Astrocyte of the cerebellum (primary cell): ENCODE measurements around the gene SLC22A13.

Experiments used
- DNase-seq: peaks from one replicate; pipeline ENCODE4 v3.0.0-alpha.2; 2011; ENCODE audit warnings: low read depth
- H3K4me3 ChIP-seq: 2 replicates; pipeline ENCODE4 v1.5.1; 2011; ENCODE audit warnings: mild to moderate bottlenecking, low read depth, low read length, moderate library complexity
- in situ Hi-C: cut with HindIII; loops from 2 replicates; pipeline ENCODE4 v1.10.0; 2017; ENCODE audit warnings: low sequenced_read_pairs
- TF ChIP-seq, protein P1 (sequence below): IDR thresholded peaks from 2 replicates; pipeline ENCODE4 v1.5.1; 2012; ENCODE audit warnings: low read length, low read depth, moderate library complexity, mild to moderate bottlenecking; ENCODE audit errors: missing control alignments

SLC22A13 gene

DNA sequence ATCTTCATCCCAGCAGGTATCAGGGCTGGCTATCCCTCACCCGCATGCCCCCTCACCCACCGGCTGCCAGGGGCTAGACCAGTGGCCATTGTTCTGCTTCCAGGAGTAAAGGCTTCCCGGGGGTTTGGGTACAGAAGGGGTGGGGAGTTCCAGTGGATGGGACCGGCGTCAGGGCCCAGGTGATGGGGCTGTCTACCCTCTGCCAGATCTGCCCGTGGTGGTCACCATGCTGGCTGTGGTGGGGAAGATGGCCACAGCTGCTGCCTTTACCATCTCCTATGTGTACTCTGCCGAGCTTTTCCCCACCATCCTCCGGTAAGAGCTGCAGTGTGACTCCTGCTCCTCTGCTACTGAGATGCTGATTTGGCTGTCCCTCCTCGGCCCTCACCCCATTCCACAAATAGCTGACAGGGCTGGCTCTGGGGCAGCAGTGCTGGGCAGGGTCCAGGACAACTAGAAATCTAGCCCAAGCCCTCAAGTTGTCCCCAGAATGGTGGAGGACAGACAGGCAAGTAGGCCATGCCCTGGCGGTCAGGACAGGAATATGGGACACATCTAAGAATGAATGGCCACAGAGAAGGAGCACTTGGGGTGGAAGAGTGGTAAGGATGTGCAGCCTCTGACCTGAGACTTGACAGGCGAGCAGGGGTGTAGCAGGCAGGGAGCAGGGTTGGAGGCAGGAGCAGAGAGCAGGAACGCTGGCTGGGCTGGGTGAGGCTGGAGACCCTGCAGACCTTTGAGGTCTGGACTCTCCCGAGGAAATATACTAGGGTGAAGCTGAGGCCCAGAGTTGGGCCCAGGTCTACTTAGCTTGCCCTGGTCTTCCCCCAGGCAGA lies 10.7 kb downstream of the SLC22A13 start:
- TF ChIP-seq, protein P1, sequence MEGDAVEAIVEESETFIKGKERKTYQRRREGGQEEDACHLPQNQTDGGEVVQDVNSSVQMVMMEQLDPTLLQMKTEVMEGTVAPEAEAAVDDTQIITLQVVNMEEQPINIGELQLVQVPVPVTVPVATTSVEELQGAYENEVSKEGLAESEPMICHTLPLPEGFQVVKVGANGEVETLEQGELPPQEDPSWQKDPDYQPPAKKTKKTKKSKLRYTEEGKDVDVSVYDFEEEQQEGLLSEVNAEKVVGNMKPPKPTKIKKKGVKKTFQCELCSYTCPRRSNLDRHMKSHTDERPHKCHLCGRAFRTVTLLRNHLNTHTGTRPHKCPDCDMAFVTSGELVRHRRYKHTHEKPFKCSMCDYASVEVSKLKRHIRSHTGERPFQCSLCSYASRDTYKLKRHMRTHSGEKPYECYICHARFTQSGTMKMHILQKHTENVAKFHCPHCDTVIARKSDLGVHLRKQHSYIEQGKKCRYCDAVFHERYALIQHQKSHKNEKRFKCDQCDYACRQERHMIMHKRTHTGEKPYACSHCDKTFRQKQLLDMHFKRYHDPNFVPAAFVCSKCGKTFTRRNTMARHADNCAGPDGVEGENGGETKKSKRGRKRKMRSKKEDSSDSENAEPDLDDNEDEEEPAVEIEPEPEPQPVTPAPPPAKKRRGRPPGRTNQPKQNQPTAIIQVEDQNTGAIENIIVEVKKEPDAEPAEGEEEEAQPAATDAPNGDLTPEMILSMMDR, result no peak
- H3K4me3 ChIP-seq, result no peak overlapping the region
- in situ Hi-C loops, result no loop called here
- no peak for DNase-seq

DNA sequence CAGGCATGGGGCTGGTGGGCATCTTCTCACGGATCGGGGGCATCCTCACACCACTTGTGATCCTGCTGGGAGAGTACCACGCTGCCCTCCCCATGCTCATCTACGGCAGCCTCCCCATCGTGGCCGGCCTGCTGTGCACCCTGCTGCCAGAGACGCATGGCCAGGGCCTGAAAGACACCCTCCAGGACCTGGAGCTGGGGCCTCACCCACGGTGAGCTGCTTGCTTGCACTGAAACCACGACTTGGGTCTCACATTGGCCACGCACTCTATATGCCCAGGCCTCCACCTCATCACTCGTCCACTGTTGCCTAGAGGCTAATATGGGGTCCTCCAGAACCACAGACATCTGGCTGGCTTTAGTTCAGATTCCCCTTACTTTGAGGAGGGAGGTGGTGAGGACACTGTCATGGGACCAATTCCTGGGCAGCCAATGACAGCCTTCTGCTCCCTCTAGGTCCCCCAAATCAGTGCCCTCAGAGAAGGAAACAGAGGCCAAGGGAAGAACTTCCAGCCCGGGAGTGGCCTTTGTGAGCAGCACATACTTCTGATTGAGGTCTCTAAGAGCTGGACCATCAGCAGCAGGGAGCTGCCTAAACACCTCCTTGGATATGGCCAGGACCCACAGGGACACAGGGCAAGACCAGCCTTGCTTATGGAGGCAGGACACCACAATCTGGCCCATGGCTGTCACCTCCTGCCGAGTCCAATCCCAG lies 11.5 kb downstream of the SLC22A13 start:
- TF ChIP-seq, protein P1, result no peak
- in situ Hi-C loops, result no loop called here
- DNase-seq, result no peak

DNA sequence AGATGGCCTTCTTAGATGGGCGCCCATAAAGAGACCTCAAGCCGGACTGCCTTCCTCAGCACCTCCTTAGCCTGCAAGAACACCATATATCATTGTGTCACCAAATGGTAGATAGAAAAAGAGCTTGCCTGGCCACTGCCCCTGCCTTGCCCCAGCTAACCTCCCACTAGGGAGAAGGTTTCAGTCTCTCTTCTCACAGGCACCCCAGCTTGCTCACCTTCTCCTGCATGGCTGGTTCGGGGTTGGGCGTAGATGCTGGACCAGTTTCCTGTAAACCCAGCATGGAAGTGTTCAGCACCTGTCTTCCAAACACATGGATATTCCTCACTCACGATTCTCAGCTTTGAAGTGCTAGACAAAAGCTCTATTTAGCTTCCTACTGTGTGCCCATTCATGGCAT lies 13.2 kb downstream of the SLC22A13 start:
- H3K4me3 ChIP-seq, result no peak overlapping the region
- TF ChIP-seq, protein P1, result no peak
- no peak for DNase-seq
- in situ Hi-C loops, result no loop called here

More for the DNA sequence above, 11.5 kb downstream of the SLC22A13 start:
- no peak overlapping the region for H3K4me3 ChIP-seq

DNA sequence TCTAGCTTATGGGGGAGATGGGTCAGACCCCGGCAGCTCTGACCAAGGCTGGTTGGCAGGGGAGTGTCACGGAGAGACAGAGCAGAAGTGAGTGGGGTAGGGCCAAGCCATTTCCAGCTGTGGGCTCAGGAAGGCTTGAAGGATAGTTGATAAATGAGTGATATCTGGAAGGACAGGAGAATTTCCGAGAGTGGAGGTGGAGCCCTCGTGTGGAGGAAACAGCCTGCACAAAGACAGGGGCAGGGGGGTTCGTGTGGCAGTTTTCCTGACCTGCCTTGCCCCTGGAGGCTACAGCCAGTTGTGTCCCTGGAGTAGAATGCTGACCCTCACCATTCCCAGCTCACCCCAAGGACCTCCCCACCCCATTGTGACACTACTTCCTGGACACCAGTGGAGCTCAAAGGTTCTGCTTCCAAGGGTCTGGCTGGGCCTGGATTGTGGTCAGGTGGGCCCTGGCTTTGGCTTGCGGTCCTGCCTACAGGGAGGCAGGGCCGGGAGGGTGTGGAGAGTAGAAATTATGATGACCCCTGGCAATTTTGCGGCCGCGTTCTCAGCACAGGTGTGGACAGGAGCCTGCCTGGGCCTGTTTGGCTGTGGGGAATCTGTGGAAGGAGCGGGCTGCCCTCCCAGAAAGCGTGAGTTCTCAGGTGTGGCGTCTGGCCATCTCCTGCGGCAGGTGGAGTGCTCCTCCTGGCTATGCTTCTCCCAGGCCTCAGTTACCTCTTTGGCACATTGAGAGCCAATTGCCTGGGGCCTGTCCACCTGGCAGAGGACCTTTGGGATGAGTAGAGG lies 16.5 kb downstream of the SLC22A13 start, which contains the start of gene SLC22A14:
TSS of gene SLC22A14 (plus strand) at position 400 of the 792 bp plus-strand sequence. CDS start 23,733 bp downstream, outside the sequence.
- TF ChIP-seq, protein P1, result peak; percentile 9
- DNase-seq, result no peak
- in situ Hi-C loops, result no loop called here
- H3K4me3 ChIP-seq, result no peak within 1 kb of the TSS

DNA sequence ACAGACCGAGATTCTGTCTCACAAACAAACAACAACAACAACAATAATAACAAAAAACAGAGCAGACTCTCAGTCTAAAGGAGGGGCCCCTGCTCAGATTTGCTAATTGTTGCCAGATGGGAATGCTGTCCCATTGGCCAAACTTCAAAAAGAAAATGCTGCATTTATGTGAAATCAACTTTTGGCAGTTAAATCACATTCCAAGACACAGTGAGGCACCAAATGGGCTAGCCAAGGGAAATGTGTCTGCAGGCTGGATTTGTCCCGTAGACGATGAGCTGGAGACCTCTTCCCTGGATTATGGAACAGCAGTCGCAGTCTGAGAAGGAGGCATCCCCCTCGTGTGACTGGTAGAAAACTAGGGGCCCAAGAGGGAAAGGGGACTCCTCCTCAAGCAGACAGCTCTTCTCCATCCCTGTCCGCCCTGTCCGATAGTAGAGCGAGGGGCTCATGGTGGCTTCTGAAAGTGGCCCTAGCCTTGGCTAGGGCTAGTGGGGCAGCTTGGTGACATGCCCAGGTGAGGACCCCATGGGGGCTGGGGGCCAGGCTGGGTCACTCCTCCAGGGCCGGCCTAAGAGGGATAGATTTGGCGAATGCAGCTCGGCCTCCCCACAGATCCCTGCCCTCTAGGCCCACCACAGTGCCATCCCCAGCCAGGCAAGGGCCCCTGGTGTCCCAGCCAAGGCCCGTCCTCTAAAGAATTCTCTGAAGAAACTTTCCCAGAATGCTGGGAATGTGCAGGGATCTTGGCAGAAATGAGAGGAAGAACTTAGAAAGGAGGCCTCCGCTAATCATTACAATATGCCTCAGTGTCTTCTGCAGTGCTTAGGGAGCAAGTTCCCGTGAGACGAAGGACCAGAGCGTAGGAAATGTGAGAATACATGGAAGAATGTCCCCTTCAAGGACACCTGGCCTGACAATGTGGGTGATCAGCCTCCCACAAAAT lies 18.5 kb downstream of the SLC22A13 start:
- TF ChIP-seq, protein P1, result no peak
- H3K4me3 ChIP-seq, result no peak overlapping the region
- in situ Hi-C loops, result no loop called here
- peak; percentile 59 for DNase-seq
